Measurements from ENCODE around the gene PDIA5. TPM values are rescaled to one million over a fixed set of nuclear protein-coding genes. Genes with fewer than 3 reads are reported as not detected.
"Not testable (repeated sequence)": the region's sequence is repeated elsewhere in the genome, so short reads cannot be mapped to it uniquely, and the experiment has no call there.

PDIA5 gene
- total RNA-seq, 3 donors from 2014 or later, result 21.5 to 49.1 (median 22.0) TPM

- Histone ChIP-seq H3K36me3 (ENCODE audit: low read depth) (no peaks in the 10 kb centered on the region), H3K4me1 (ENCODE audit: low read depth) (no peaks in the 10 kb centered on the region), H3K4me3 (no peak overlapping the region), H3K9me3 (no peaks in the 10 kb centered on the region)
- no peak for DNase-seq
- ATAC-seq, result no peak
- TF ChIP-seq, protein P1, sequence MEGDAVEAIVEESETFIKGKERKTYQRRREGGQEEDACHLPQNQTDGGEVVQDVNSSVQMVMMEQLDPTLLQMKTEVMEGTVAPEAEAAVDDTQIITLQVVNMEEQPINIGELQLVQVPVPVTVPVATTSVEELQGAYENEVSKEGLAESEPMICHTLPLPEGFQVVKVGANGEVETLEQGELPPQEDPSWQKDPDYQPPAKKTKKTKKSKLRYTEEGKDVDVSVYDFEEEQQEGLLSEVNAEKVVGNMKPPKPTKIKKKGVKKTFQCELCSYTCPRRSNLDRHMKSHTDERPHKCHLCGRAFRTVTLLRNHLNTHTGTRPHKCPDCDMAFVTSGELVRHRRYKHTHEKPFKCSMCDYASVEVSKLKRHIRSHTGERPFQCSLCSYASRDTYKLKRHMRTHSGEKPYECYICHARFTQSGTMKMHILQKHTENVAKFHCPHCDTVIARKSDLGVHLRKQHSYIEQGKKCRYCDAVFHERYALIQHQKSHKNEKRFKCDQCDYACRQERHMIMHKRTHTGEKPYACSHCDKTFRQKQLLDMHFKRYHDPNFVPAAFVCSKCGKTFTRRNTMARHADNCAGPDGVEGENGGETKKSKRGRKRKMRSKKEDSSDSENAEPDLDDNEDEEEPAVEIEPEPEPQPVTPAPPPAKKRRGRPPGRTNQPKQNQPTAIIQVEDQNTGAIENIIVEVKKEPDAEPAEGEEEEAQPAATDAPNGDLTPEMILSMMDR (IDR thresholded peaks at IDR 0.05), result no peak
- intact Hi-C loops (cut with DNase I, micrococcal nuclease), result no loop called here
Observed at GRCh38 chr3:123110976-123111615, 44.3 kb downstream of the PDIA5 start.

DNA sequence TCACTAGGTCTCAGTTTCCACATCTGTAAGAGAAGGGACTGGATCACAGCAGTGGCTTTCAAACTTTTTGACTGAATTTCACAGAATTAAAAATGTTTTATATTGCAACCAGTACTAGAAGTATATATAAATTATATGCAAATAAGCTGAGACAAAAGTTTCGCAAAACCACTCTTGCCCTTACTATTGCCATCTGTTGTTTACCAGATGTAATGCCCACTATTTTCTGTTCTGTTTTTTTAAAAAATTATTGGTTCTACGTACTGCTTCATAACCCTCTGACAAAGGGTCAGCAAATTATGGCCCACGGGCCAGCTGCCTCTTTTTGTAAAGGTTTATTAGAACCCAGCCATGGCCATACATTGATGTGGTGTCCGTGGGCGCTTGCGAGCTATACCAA lies 44.8 kb downstream of the PDIA5 start:
- no peak for ATAC-seq
- TF ChIP-seq, protein P1 (IDR thresholded peaks at IDR 0.05), result no peak
- no peak for DNase-seq
- Histone ChIP-seq H3K4me3 (no peak overlapping the region), H3K9me3 (no peaks in the 10 kb centered on the region), H3K4me1 (ENCODE audit: low read depth) (no peaks in the 10 kb centered on the region), H3K36me3 (ENCODE audit: low read depth) (no peaks in the 10 kb centered on the region)
- intact Hi-C loops (cut with DNase I, micrococcal nuclease), result no loop called here

DNA sequence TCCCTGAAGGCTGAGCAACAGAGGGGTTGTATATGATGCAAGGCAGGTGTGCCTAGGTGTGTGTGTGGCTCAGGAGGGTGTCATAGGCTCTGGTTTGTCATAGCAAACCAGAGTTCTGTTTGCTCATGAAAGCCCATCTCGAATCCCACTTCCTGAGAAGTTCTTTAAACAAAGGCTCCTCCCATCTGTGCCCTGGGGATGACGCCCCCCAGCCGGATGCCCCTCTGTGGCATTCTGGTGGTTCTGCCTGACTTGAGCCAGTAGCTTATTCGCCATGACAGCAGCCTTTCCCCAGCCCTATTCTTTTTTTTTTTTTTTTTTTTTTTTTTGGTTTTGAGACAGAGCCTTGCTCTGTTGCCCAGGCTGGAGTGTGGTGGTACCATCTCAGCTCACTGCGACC lies 45.4 kb downstream of the PDIA5 start:
- DNase-seq, result no peak
- no peak for ATAC-seq

GRCh38 chr3:123112656-123113055 lies 45.8 kb downstream of the PDIA5 start:
- H3K9me3 ChIP-seq; intact Hi-C loops (cut with DNase I, micrococcal nuclease); ATAC-seq; H3K4me3 ChIP-seq; H3K36me3 ChIP-seq (ENCODE audit: low read depth); DNase-seq; H3K4me1 ChIP-seq (ENCODE audit: low read depth): not testable (repeated sequence)

More for the DNA sequence above, 45.4 kb downstream of the PDIA5 start:
- Histone ChIP-seq H3K4me1 (ENCODE audit: low read depth) (no peaks in the 10 kb centered on the region), H3K36me3 (ENCODE audit: low read depth) (no peaks in the 10 kb centered on the region), H3K4me3 (no peak overlapping the region), H3K9me3 (no peaks in the 10 kb centered on the region)
- TF ChIP-seq, protein P1 (IDR thresholded peaks at IDR 0.05), result no peak
- intact Hi-C loops (cut with DNase I, micrococcal nuclease), result no loop called here

DNA sequence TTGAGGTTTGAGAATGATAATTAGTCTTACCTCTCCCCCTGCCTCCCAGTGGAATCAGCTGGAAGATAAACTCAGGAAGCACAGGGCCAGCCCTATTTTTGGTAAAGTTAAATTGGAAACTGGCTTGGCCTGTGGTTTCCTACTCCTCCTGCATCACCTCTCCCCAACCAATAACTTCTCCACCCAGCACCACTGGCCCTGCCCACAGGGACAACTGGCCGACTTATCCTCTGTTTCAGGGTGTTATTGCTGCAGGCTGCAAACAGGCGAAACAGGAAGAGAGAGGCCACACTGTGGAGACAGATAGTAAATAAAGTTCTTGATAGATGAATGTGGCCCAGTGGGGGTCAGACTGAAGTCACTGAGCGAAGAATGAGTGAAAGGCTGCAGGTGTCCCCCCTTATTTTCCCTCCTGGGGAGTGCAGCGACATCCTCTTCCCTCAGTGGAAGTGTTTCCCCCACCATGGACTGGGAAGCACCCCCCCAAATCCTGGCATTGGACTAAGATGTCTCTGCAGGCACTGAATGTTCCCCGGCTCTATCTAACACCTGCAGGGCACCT lies 47.1 kb downstream of the PDIA5 start:
- DNase-seq (no peak), ATAC-seq (no peak)
- Histone ChIP-seq H3K4me3 (no peak overlapping the region), H3K36me3 (ENCODE audit: low read depth) (no peaks in the 10 kb centered on the region), H3K4me1 (ENCODE audit: low read depth) (no peaks in the 10 kb centered on the region), H3K9me3 (no peaks in the 10 kb centered on the region)
- TF ChIP-seq, protein P1 (IDR thresholded peaks at IDR 0.05), result no peak
- intact Hi-C loops (cut with DNase I, micrococcal nuclease), result no loop called here

- ATAC-seq, result no peak
- intact Hi-C loops (cut with DNase I, micrococcal nuclease), result no loop called here
- TF ChIP-seq, protein P1 (IDR thresholded peaks at IDR 0.05), result no peak
- Histone ChIP-seq H3K36me3 (ENCODE audit: low read depth) (no peaks in the 10 kb centered on the region), H3K4me1 (ENCODE audit: low read depth) (no peaks in the 10 kb centered on the region), H3K4me3 (no peak overlapping the region), H3K9me3 (no peaks in the 10 kb centered on the region)
- DNase-seq, result no peak
Observed at GRCh38 chr3:123116116-123116515, 49.3 kb downstream of the PDIA5 start.

All from mucosa of descending colon (tissue), 3 donors.